NCI-H128 (cell line): ENCODE results near the gene IMPG1.

ENCODE experiments used
- DNase-seq: peaks from one replicate; lab custom pipeline; 2025; ENCODE audit not compliant: unreplicated experiment; lab: John Stamatoyannopoulos, UW

Gene IMPG1

GRCh38 chr6:75893058-75893775 is 179.2 kb downstream of the IMPG1 start:
- DNase-seq, result no peak

GRCh38 chr6:75892384-75892783 is 180.1 kb downstream of the IMPG1 start:
- no peak for DNase-seq

GRCh38 chr6:75884822-75885221 is 187.6 kb downstream of the IMPG1 start:
- no peak for DNase-seq

GRCh38 chr6:75882734-75883133 is 189.7 kb downstream of the IMPG1 start:
- no peak for DNase-seq

GRCh38 chr6:75880305-75880704 is 192.2 kb downstream of the IMPG1 start:
- no peak for DNase-seq

- DNase-seq, result no peak
Observed at GRCh38 chr6:75876152-75876551, 196.3 kb downstream of the IMPG1 start.

GRCh38 chr6:75874224-75874623 is 198.2 kb downstream of the IMPG1 start:
- no peak for DNase-seq
